ENCODE data around the gene ZC3H4.

The ZC3H4 gene

DNA sequence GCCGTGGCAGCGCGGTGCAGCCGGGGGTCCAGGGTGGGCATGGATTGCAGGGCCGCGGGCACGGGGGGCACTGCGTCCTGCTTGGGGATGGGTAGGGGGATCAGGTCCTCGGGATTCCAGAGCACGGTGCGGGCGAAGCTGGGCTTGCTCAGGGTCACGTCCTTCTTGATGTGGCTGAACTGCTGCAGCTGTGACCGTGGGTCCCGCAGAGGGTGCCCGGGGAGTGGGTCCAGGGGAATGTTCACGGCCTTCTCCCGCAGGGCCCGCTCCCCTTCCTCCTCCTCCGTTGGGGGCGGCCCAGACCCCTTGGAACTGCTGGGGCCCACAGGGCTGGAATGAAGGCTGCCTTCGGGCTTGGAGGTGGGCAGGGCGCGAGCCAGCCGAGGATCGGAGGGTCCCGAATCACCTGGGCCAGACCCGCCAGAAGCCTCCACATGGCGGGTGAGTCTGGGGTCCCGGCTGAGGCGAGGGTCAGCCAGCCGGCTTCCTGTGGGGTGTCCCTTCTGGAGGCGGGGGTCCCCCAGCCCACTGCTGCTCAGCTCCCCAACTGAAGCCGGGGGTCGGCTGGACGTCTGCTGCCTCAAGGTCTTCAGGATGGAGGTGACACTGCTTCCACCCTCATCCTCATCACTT lies 46.2 kb downstream of the ZC3H4 start:
- TF ChIP-seq CTCF (IDR thresholded peaks at IDR 0.05; ENCODE audit: control insufficient read depth, extremely low read depth, insufficient read depth) = no peak
- H3K4me3 ChIP-seq (ENCODE audit: low read depth, low read length) = no peak overlapping the region
- no peak for DNase-seq (ENCODE audit: low read depth)

DNA sequence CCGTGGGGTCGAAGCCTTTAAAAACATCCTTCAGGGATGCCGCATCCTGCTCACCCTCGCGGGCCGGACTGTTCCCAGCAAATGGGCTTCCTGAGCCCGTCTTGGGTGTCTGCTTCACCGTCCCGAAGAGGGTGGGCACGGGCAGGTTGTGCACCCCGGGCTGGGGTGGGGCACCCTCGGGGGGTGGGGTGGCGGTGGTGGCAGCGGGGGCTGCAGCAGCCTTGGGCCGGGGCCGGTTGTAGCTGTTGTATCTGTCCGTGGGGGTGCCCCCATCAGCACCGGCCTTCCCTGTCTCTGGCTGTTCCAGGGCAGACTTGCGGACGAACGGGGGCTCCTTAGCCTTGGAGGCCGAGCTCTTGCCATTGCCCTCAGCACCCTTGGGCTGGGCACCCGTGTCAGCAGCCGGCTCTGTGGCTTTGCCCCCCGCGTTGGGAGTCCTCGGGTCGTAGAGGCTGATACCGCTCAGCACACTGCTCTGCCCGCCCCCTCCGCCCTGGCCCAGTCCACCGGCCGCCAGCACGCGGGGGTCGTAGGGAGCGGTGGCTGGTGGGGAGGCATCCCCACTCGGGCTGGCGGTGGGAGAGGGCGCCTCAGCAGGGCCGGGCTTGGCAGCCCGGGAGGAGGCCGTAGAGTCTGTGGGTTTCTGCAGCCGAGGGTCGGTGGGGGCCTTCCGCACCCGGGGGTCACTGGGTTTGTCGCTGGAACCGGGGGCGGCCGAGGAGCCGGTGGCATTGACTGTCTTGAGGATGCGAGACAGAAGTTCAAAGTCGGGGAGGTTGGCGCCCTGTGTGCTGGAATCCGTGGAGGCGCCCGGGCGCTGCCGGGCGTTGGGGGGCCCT lies 47.0 kb downstream of the ZC3H4 start:
- no peak for TF ChIP-seq CTCF (IDR thresholded peaks at IDR 0.05; ENCODE audit: control insufficient read depth, extremely low read depth, insufficient read depth)
- DNase-seq (ENCODE audit: low read depth) = no peak
- no peak overlapping the region for H3K4me3 ChIP-seq (ENCODE audit: low read depth, low read length)

- no peak overlapping the region for H3K4me3 ChIP-seq (ENCODE audit: low read depth, low read length)
- DNase-seq (ENCODE audit: low read depth) = no peak
- no peak for TF ChIP-seq CTCF (IDR thresholded peaks at IDR 0.05; ENCODE audit: control insufficient read depth, extremely low read depth, insufficient read depth)
These were observed 48.3 kb downstream of the ZC3H4 start for GRCh38 chr19:47065242-47065641.

DNA sequence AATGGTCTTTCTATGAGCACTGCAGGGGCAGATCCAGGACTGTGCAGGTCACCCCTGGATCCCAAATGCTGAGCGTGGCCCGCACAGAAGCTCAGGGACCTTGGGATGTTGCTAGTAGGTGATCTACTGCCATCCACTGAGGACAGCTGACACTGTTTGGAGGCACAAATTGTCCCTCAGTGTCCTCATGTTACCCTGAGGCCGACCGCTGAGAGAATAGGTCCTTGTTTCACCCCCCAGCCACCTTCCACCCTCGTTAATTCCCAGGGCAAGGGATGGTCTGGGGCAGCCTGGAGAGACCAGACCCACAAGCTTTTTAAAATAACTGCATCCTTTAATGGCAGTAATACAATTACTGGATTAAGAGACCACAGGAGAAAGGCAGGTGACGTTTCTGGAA lies 49.7 kb downstream of the ZC3H4 start:
- H3K4me3 ChIP-seq (ENCODE audit: low read depth, low read length) = no peak overlapping the region
- DNase-seq (ENCODE audit: low read depth) = no peak
- no peak for TF ChIP-seq CTCF (IDR thresholded peaks at IDR 0.05; ENCODE audit: control insufficient read depth, extremely low read depth, insufficient read depth)

GRCh38 chr19:47058621-47059022 lies 55.0 kb downstream of the ZC3H4 start:
- no peak overlapping the region for H3K4me3 ChIP-seq (ENCODE audit: low read depth, low read length)
- no peak for DNase-seq (ENCODE audit: low read depth)

DNA sequence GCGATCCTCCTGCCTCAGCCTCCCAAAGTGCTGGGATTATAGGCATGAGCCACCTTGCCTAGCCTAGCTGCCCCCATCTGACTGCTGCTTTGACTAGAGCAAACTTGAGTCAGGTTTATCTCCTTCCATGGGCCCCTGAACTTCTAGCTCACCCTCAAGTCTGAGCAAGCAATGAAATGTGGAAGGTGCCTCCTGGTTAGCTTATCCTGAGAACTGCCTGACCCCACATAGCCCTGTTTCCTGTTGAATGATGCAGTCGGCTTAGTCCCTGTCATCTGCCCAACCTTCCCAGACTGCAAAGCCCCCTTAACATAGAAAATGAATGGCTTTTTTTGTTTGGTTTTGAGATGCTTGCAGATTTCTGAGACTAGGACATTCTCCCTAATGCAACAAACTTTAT lies 56.2 kb downstream of the ZC3H4 start:
- TF ChIP-seq CTCF (IDR thresholded peaks at IDR 0.05; ENCODE audit: control insufficient read depth, extremely low read depth, insufficient read depth) = no peak
- DNase-seq (ENCODE audit: low read depth) = no peak
- H3K4me3 ChIP-seq (ENCODE audit: low read depth, low read length) = no peak overlapping the region

More at GRCh38 chr19:47058621-47059022, 55.0 kb downstream of the ZC3H4 start:
- no peak for TF ChIP-seq CTCF (IDR thresholded peaks at IDR 0.05; ENCODE audit: control insufficient read depth, extremely low read depth, insufficient read depth)

Measured in LNCaP clone FGC (cell line).